Stomach (tissue), 9 donors: Measurements from ENCODE around the gene PERM1. TPM values are rescaled to one million over a fixed set of nuclear protein-coding genes. Genes with fewer than 3 reads are reported as not detected.
"Not testable (repeated sequence)": the region's sequence is repeated elsewhere in the genome, so short reads cannot be mapped to it uniquely, and the experiment has no call there.

Experiments
- DNase-seq, 2 donors: peaks; one replicate each; pipeline versions ENCODE4 v3.0.0 to v3.0.0-alpha.2; 2013 to 2019
- H3K27ac ChIP-seq, 5 donors: fragments of 200-600 bp in 4 of 5; sonication (generic) in 4 of 5; one replicate each; pipeline ENCODE4 v1.5.1; 2013 to 2019; ENCODE audit warnings: mild to moderate bottlenecking in 1 of 5, moderate library complexity in 1 of 5
- H3K27me3 ChIP-seq, 3 donors: fragments of 200-600 bp; sonication (generic); one replicate each; pipeline ENCODE4 v1.5.1; 2017 to 2019; ENCODE audit warnings: mixed run types in 1 of 3
- H3K36me3 ChIP-seq, 4 donors: fragments of 200-600 bp; sonication (generic); 1 replicate in 3 of 4; 2 replicates in 1 of 4; pipeline ENCODE4 v1.5.1; 2016 to 2019
- H3K4me1 ChIP-seq, 4 donors: fragments of 200-600 bp; sonication (generic); one replicate each; pipeline ENCODE4 v1.5.1; 2016 to 2019
- H3K4me3 ChIP-seq, 4 donors: fragments of 200-600 bp; sonication (generic) in 3 of 4; one replicate each; pipeline ENCODE4 v1.5.1; 2016 to 2019; ENCODE audit warnings: mild to moderate bottlenecking in 1 of 4
- H3K9me3 ChIP-seq, 4 donors: fragments of 200-600 bp; sonication (generic); one replicate each; pipeline ENCODE4 v1.5.1; 2016 to 2019
- CTCF ChIP-seq, 7 experiments: fragments of 450-650 bp in 4 of 7; fragments of 200-600 bp in 3 of 7; sonication (generic) in 3 of 7; IDR thresholded peaks; one replicate each; pipeline ENCODE4 v1.5.1; 2016 to 2019; ENCODE audit warnings: antibody characterized with exemption in 7 of 7, control low read depth in 2 of 7, mild to moderate bottlenecking in 1 of 7
- EP300 ChIP-seq: sonication (generic); formaldehyde crosslinking; IDR thresholded peaks from one replicate; pipeline ENCODE4 v1.6.1; 2017; ENCODE audit warnings: antibody characterized with exemption
- POLR2A ChIP-seq, 4 donors: fragments of 450-650 bp; IDR thresholded peaks; one replicate each; pipeline ENCODE4 v1.6.1; 2016; ENCODE audit warnings: antibody characterized with exemption in 4 of 4, control low read depth in 2 of 4, mild to moderate bottlenecking in 1 of 4, moderate library complexity in 1 of 4
- POLR2AphosphoS5 ChIP-seq, 3 donors: sonication (generic); formaldehyde crosslinking; IDR thresholded peaks; one replicate each; pipeline ENCODE4 v1.6.1; 2016; ENCODE audit warnings: antibody characterized with exemption in 3 of 3
- WGBS, 5 donors: extraction: QIAGEN DNeasy Blood & Tissue Kit in 3 of 5; methylation state at CpG; one replicate each; pipeline versions ENCODE4 v1.1.5 to v1.1.7; 2013 to 2018; 5-methylcytosine and 5-hydroxymethylcytosine counted together
- intact Hi-C: fragments of 100-400 bp; cut with DNase I; formaldehyde crosslinking; loops from one replicate; pipeline ENCODE4 v1.15.1; 2023; ENCODE audit warnings: low total_unique reads
- polyA plus RNA-seq, 3 donors: library from polyadenylated mRNA; stranded (reverse); fragments of 200-250 nt; gene quantifications; one replicate each; pipeline ENCODE4 v1.2.3, GENCODE V29; 2013
- total RNA-seq, 5 donors: library from RNA; depleted of rRNA; stranded (reverse); fragments of >200 nt; gene quantifications; one replicate each; pipeline versions ENCODE4 v1.1.0 to v1.2.3, GENCODE V29; 2014 to 2016
- donor health status: healthy with polysubstance abuse.
- donor health status: Bipolar disorder and iron deficiency.
- donor health status: healthy.

The PERM1 gene
- total and polyA plus RNA-seq, 8 donors = 0.37 to 0.88 (median 0.45) TPM; not detected in 4

- Histone ChIP-seq H3K27ac (no peak overlapping the region), H3K4me3 (no peak overlapping the region), H3K36me3 (no peaks in the 10 kb centered on the region), H3K27me3 (peaks cover 0 to 72% (median 40%) of the 10 kb centered on the region in 3 donors), H3K4me1 (peaks cover 7 to 19% (median 14%) of the 10 kb centered on the region in 4 donors), H3K9me3 (no peaks in the 10 kb centered on the region)
- TF ChIP-seq CTCF (IDR thresholded peaks at IDR 0.05) (no peak), POLR2A (IDR thresholded peaks at IDR 0.05) (no peak), POLR2AphosphoS5 (IDR thresholded peaks at IDR 0.05) (no peak), EP300 (no peak)
- intact Hi-C loops = loop anchor here (5.0 kb wide), 1 partner anchor 73 kb away; no protein-coding TSS in a partner anchor
- 87 to 90% (median 88%) methylated on average over 34 to 60 of the region's 60 CpGs for WGBS, 5 donors
- DNase-seq = no peak
Measured at GRCh38 chr1:978835-979743, 2.8 kb downstream of the PERM1 start.

- Histone ChIP-seq H3K4me3 (no peak overlapping the region), H3K9me3 (no peaks in the 10 kb centered on the region), H3K27me3 (peaks cover 0 to 72% (median 34%) of the 10 kb centered on the region in 3 donors), H3K36me3 (no peaks in the 10 kb centered on the region), H3K27ac (no peak overlapping the region), H3K4me1 (peaks cover 7 to 15% (median 12%) of the 10 kb centered on the region in 4 donors)
- TF ChIP-seq POLR2A (IDR thresholded peaks at IDR 0.05) = no peak
- TF ChIP-seq CTCF (IDR thresholded peaks at IDR 0.05) = no peak
- no peak for TF ChIP-seq POLR2AphosphoS5 (IDR thresholded peaks at IDR 0.05)
- no peak for TF ChIP-seq EP300
- intact Hi-C loops = loop anchor here (5.0 kb wide), 1 partner anchor 74 kb away; no protein-coding TSS in a partner anchor
- DNase-seq = no peak
- 79 to 85% (median 83%) methylated on average over 22 to 44 of the region's 44 CpGs for WGBS, 5 donors
Measured at GRCh38 chr1:978069-978834, 3.6 kb downstream of the PERM1 start.

DNA sequence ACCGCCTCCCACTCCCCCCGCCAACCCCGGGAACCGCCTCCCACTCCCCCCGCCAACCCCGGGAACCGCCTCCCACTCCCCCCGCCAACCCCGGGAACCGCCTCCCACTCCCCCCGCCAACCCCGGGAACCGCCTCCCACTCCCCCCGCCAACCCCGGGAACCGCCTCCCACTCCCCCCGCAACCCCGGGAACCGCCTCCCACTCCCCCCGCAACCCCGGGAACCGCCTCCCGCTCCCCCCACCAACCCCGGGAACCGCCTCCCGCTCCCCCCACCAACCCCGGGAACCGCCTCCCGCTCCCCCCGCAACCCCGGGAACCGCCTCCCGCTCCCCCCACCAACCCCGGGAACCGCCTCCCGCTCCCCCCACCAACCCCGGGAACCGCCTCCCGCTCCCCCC lies 5.1 kb downstream of the PERM1 start:
- WGBS, 5 donors = 59 to 66% (median 60%) methylated on average over 3 to 16 of the region's 39 CpGs; no CpG with 5 or more reads in 1 of the 5 donors
- H3K4me3 ChIP-seq, DNase-seq, H3K36me3 ChIP-seq, H3K9me3 ChIP-seq, H3K27ac ChIP-seq: not testable (repeated sequence)
- peaks cover 6 to 72% (median 28%) of the 10 kb centered on the region in 3 donors for H3K27me3 ChIP-seq
- intact Hi-C loops = loop anchor here (5.0 kb wide), 1 partner anchor 76 kb away; no protein-coding TSS in a partner anchor
- peaks cover 7 to 15% (median 12%) of the 10 kb centered on the region in 4 donors for H3K4me1 ChIP-seq

DNA sequence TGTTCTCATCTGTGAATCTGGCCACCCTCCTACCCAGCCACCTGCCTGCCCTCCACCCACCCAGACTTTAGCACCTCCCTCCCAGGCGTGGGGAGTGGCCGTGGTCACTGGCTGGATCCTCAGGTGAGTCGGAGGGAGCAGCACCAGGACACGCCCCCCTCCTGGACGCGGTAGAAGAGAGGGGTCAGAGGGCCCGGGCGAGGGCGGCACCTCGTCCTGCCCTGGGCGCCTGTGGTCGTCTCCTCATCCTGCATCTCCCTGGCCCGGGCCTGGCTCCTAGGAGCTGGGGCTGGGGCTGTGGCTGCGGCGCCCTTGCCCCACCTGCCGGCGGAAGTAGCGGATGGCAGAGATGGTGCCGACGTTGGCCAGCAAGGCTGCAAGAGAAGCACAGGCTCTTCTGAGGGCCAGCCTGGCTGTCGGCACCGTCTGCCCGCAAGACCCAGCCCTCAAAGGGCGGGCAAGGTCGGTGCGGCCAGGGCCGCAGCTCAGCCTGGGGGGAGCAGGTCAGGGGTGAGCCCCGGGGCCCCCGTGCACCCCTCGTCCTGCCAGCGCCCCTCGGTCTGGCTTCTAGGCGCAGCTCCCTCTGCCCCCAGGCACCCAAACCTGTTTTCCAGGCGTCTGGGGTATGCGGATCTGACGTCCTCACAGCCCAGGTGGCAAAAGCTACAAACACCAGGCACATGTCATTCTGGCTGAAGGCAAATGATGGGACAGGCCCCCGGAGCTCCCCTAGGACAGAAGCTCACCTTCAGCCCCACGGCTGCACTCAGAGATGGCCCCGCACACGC lies 5.8 kb downstream of the PERM1 start:
- no peak for TF ChIP-seq POLR2A (IDR thresholded peaks at IDR 0.05)
- TF ChIP-seq CTCF (IDR thresholded peaks at IDR 0.05) = peak in 5 of 7 experiments; percentile 49 to 74 (median 53)
- Histone ChIP-seq H3K4me1 (peaks cover 7 to 15% (median 12%) of the 10 kb centered on the region in 4 donors), H3K36me3 (no peaks in the 10 kb centered on the region), H3K4me3 (peak overlapping the region; percentile 38 to 50 (median 41)), H3K27me3 (peaks cover 11 to 72% (median 28%) of the 10 kb centered on the region in 3 donors), H3K27ac (peak overlapping the region in 3 of 5 donors; percentile 35 to 62 (median 59)), H3K9me3 (no peaks in the 10 kb centered on the region)
- 1 to 5% (median 4%) methylated on average over 22 to 40 of the region's 40 CpGs for WGBS, 5 donors
- peak; percentile 74 to 85 for DNase-seq
- intact Hi-C loops = loop anchor here (5.0 kb wide), 1 partner anchor 76 kb away; no protein-coding TSS in a partner anchor
